Measurements from ENCODE around the gene KLHL25. TPM values are rescaled to one million over a fixed set of nuclear protein-coding genes. Genes with fewer than 3 reads are reported as not detected.

The KLHL25 gene
- total and polyA plus RNA-seq, 2 experiments from 2014 or later = 10.9 to 18.0 TPM

- Histone ChIP-seq H3K36me3 (no peaks in the 10 kb centered on the region), H3K9me3 (ENCODE audit: low read depth) (no peaks in the 10 kb centered on the region), H3K27me3 (no peaks in the 10 kb centered on the region), H3K27ac (peak overlapping the region; percentile 51), H3K4me1 (ENCODE audit: low read depth) (peaks cover 13% of the 10 kb centered on the region), H3K4me3 (no peak overlapping the region)
- TF ChIP-seq, protein P1, sequence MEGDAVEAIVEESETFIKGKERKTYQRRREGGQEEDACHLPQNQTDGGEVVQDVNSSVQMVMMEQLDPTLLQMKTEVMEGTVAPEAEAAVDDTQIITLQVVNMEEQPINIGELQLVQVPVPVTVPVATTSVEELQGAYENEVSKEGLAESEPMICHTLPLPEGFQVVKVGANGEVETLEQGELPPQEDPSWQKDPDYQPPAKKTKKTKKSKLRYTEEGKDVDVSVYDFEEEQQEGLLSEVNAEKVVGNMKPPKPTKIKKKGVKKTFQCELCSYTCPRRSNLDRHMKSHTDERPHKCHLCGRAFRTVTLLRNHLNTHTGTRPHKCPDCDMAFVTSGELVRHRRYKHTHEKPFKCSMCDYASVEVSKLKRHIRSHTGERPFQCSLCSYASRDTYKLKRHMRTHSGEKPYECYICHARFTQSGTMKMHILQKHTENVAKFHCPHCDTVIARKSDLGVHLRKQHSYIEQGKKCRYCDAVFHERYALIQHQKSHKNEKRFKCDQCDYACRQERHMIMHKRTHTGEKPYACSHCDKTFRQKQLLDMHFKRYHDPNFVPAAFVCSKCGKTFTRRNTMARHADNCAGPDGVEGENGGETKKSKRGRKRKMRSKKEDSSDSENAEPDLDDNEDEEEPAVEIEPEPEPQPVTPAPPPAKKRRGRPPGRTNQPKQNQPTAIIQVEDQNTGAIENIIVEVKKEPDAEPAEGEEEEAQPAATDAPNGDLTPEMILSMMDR (IDR thresholded peaks at IDR 0.05; ENCODE audit: low read depth, low read length) = no peak
- no peak for DNase-seq (ENCODE audit: low read depth in 1 of 2, low spot score in 1 of 2)
Measured at GRCh38 chr15:85763673-85764633, 30.8 kb downstream of the KLHL25 start.

- no peaks in the 10 kb centered on the region for H3K27me3 ChIP-seq
- no peaks in the 10 kb centered on the region for H3K9me3 ChIP-seq (ENCODE audit: low read depth)
- no peak for DNase-seq (ENCODE audit: low read depth in 1 of 2, low spot score in 1 of 2)
- no peak overlapping the region for H3K27ac ChIP-seq
- TF ChIP-seq, protein P1 (IDR thresholded peaks at IDR 0.05; ENCODE audit: low read depth, low read length) = no peak
- H3K4me1 ChIP-seq (ENCODE audit: low read depth) = peaks cover 13% of the 10 kb centered on the region
- H3K4me3 ChIP-seq = no peak overlapping the region
- no peaks in the 10 kb centered on the region for H3K36me3 ChIP-seq
Measured at GRCh38 chr15:85763157-85763556, 31.6 kb downstream of the KLHL25 start.

DNA sequence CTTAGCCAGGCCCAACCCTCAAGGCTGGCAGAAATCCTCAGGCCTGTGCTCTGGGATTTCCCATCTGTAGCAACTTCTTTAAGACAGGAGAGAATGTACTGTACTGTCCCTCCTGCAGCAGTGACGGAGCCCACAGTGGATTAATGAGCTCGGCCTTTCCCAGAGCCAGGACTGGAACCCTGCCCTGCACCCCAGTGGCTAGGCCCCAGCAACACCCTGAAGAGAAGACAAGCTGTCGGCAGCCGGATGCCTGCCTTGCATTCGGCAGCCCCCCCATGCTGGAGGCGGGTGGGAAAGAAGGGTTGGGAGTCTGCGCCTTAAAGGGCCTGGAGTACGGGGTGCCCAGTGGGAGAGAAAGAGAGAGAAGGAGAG, 32.0 kb downstream of the KLHL25 start:
- TF ChIP-seq, protein P1 (IDR thresholded peaks at IDR 0.05; ENCODE audit: low read depth, low read length) = no peak
- no peak overlapping the region for H3K4me3 ChIP-seq
- H3K9me3 ChIP-seq (ENCODE audit: low read depth) = no peaks in the 10 kb centered on the region
- H3K4me1 ChIP-seq (ENCODE audit: low read depth) = peaks cover 13% of the 10 kb centered on the region
- H3K36me3 ChIP-seq = no peaks in the 10 kb centered on the region
- no peak overlapping the region for H3K27ac ChIP-seq
- DNase-seq (ENCODE audit: low read depth in 1 of 2, low spot score in 1 of 2) = no peak
- H3K27me3 ChIP-seq = no peaks in the 10 kb centered on the region

DNA sequence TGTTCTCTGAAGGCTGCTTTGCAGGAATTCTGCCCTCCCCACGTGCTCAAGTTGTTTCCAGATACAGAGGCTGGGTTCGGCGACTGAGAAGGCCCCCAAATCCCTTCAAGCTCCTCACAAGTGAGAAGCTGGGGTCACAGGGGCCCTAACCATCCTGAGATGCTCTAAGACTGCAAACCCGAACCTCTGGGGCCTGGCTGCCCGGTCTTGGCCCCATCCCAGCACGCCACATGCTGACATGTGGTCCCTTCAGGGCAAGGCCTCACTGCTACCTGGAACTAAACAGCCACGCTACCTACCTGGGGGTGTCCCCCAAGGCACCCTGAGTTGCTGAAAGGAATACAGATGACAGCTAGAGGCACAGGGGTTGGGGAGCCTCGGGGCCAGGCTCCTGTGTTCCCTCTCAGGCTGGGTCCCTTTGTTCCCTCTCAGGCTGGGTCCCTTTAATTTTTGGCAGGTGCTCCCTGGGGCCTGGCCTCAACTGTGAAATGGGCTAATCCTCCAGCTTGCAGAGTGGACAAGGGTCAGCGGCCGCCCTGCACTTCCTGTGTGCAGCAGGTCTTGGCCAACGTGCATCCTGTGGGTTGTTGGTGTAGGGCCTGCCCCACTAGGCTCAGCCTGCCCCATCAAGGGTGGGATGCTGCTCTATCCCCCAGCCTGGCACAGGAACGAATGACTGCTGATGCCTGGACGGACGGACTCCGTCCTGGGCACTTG, 32.5 kb downstream of the KLHL25 start:
- Histone ChIP-seq H3K4me3 (no peak overlapping the region), H3K36me3 (no peaks in the 10 kb centered on the region), H3K4me1 (ENCODE audit: low read depth) (peaks cover 13% of the 10 kb centered on the region), H3K9me3 (ENCODE audit: low read depth) (no peaks in the 10 kb centered on the region), H3K27me3 (no peaks in the 10 kb centered on the region), H3K27ac (peak overlapping the region; percentile 9)
- DNase-seq (ENCODE audit: low read depth in 1 of 2, low spot score in 1 of 2) = no peak
- TF ChIP-seq, protein P1 (IDR thresholded peaks at IDR 0.05; ENCODE audit: low read depth, low read length) = no peak

GRCh38 chr15:85761635-85762034, 33.1 kb downstream of the KLHL25 start:
- no peak overlapping the region for H3K4me3 ChIP-seq
- no peaks in the 10 kb centered on the region for H3K27me3 ChIP-seq
- no peaks in the 10 kb centered on the region for H3K9me3 ChIP-seq (ENCODE audit: low read depth)
- DNase-seq (ENCODE audit: low read depth in 1 of 2, low spot score in 1 of 2) = peak in 1 of 2 donors; percentile 70
- no peaks in the 10 kb centered on the region for H3K36me3 ChIP-seq
- H3K27ac ChIP-seq = peak overlapping the region; percentile 9
- H3K4me1 ChIP-seq (ENCODE audit: low read depth) = peaks cover 13% of the 10 kb centered on the region
- TF ChIP-seq, protein P1 (IDR thresholded peaks at IDR 0.05; ENCODE audit: low read depth, low read length) = no peak

Data from cardiac muscle cell (in vitro differentiated cells and primary cell).